GM12878 (cell line): ENCODE measurements around the gene WDR64.

Source experiments
- EZH2 ChIP-seq: IDR thresholded peaks from 2 replicates; pipeline ENCODE4 v1.6.1; 2012; ENCODE audit warnings: low read depth, mild to moderate bottlenecking, control low read depth, inconsistent platforms, low read length, borderline replicate concordance; ENCODE audit not compliant: control insufficient read depth
- NFYB ChIP-seq: IDR thresholded peaks from 2 replicates; pipeline ENCODE4 v1.6.1; 2011; ENCODE audit warnings: low read depth, mild to moderate bottlenecking, low read length, improper control_type of control experiment, moderate library complexity; ENCODE audit not compliant: insufficient read depth
- TF ChIP-seq, protein P1 (sequence below), 3 experiments: IDR thresholded peaks in 2 of 3; conservative IDR thresholded peaks in 1 of 3; 2 replicates each; pipeline ENCODE4 v1.5.1; 2011; ENCODE audit warnings: low read depth in 3 of 3, low read length in 3 of 3, mild to moderate bottlenecking in 3 of 3, control low read depth in 2 of 3, moderate library complexity in 2 of 3, inconsistent platforms in 1 of 3, mixed read lengths in 1 of 3; ENCODE audit not compliant: control insufficient read depth in 2 of 3, insufficient read depth in 1 of 3; ENCODE audit errors: extremely low read depth in 1 of 3

DNA sequence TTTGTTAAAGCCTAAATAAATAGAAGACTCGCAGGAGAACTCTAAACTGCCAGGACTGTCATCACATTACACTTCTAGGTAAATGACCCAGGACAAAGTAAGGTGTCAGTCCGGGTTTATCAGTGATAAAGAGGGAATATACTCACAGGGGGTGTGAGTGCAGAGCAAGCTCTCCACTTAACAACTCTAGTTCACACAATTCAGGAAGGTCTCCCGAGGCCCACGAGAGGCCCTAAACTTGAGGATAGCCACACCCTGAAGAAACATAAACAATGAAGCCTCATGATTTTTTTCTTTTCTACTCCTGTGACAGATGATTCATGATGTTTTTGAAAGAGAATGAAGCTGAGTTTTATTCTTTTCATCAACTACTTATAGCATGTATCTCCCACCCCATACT, 130.3 kb downstream of the WDR64 start:
- no peak for TF ChIP-seq NFYB
- TF ChIP-seq, protein P1, sequence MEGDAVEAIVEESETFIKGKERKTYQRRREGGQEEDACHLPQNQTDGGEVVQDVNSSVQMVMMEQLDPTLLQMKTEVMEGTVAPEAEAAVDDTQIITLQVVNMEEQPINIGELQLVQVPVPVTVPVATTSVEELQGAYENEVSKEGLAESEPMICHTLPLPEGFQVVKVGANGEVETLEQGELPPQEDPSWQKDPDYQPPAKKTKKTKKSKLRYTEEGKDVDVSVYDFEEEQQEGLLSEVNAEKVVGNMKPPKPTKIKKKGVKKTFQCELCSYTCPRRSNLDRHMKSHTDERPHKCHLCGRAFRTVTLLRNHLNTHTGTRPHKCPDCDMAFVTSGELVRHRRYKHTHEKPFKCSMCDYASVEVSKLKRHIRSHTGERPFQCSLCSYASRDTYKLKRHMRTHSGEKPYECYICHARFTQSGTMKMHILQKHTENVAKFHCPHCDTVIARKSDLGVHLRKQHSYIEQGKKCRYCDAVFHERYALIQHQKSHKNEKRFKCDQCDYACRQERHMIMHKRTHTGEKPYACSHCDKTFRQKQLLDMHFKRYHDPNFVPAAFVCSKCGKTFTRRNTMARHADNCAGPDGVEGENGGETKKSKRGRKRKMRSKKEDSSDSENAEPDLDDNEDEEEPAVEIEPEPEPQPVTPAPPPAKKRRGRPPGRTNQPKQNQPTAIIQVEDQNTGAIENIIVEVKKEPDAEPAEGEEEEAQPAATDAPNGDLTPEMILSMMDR (IDR thresholded peaks at IDR 0.05 in 2 of 3, conservative IDR thresholded peaks at IDR 0.05 in 1 of 3; ENCODE audit: control insufficient read depth in 2 of 3, extremely low read depth in 1 of 3, insufficient read depth in 1 of 3, low read depth in 3 of 3, low read length in 3 of 3) = no peak
- no peak for TF ChIP-seq EZH2
